Uterus (tissue), 2 donors: ENCODE measurements around the gene SEC22C.

Experiments used
- CTCF ChIP-seq, 4 experiments: fragments of 200-600 bp in 2 of 4; fragments of 450-650 bp in 2 of 4; sonication (generic) in 2 of 4; IDR thresholded peaks; one replicate each; pipeline ENCODE4 v1.5.1; 2016 to 2019; ENCODE audit warnings: antibody characterized with exemption in 4 of 4, mild to moderate bottlenecking in 2 of 4, moderate library complexity in 1 of 4
- POLR2A ChIP-seq, 2 donors: fragments of 450-650 bp; IDR thresholded peaks; one replicate each; pipeline ENCODE4 v1.6.1; 2016; ENCODE audit warnings: antibody characterized with exemption in 2 of 2, mild to moderate bottlenecking in 1 of 2, moderate library complexity in 1 of 2

GRCh38 chr3:42600111-42600957 is 18.6 kb upstream of the SEC22C start, which contains the start of gene NKTR:
- TF ChIP-seq CTCF (IDR thresholded peaks at IDR 0.05) = peak in 1 of 4 experiments; percentile 16
- peak; percentile 84 to 91 for TF ChIP-seq POLR2A (IDR thresholded peaks at IDR 0.05)
